ENCODE data around the gene SPRR1B. TPM values are rescaled to one million over a fixed set of nuclear protein-coding genes. Genes with fewer than 3 reads are reported as not detected.

The SPRR1B gene
- total RNA-seq, 1 experiment from 2014 or later, result not detected

GRCh38 chr1:153023109-153023508 is 7.9 kb upstream of the SPRR1B start:
- Mint-ChIP-seq H3K4me1 (peaks cover 11 to 25% of the 10 kb centered on the region in 2 experiments), H3K4me3 (no peak overlapping the region), H3K9me3 (peaks cover 2 to 5% of the 10 kb centered on the region in 2 experiments; a peak in 4 of 5 replicates), H3K36me3 (ENCODE audit: insufficient read depth in 1 of 3, low read depth in 3 of 3) (no peaks in the 10 kb centered on the region; a peak in 1 of 7 replicates), H3K27me3 (ENCODE audit: low read depth) (peaks cover 2% of the 10 kb centered on the region; the same call in 1 of the 2 replicates), H3K27ac (no peak overlapping the region)
- H3K9me3 ChIP-seq (ENCODE audit: control insufficient read depth, low read depth, low read length), result no peaks in the 10 kb centered on the region
- no peak overlapping the region for H2AFZ ChIP-seq (ENCODE audit: low read length)
- no peak overlapping the region for H2BK5ac ChIP-seq (ENCODE audit: insufficient read length, low read length)
- no peak overlapping the region for H2AK5ac ChIP-seq (ENCODE audit: insufficient read length, low read length)
- H3K79me1 ChIP-seq (ENCODE audit: insufficient read depth, low read depth, low read length, poor library complexity, severe bottlenecking), result no peaks in the 10 kb centered on the region
- H4K5ac ChIP-seq (ENCODE audit: insufficient read length, low read depth, low read length), result no peak overlapping the region
- DNase-seq, result no peak
- no peak for TF ChIP-seq CTCF (conservative IDR thresholded peaks at IDR 0.05)
- no peaks in the 10 kb centered on the region for H3K79me2 ChIP-seq (ENCODE audit: insufficient read depth, low read length)
- H3K4me1 ChIP-seq (ENCODE audit: insufficient read depth, low read length), result peaks cover 3% of the 10 kb centered on the region; the same call in 1 of the 2 replicates
- no peaks in the 10 kb centered on the region for H3K27me3 ChIP-seq (ENCODE audit: insufficient read depth, low read length)
- H3K18ac ChIP-seq (ENCODE audit: insufficient read length, low read depth, low read length), result no peak overlapping the region
- no peak overlapping the region for H3K56ac ChIP-seq (ENCODE audit: insufficient read length, low read depth, low read length)
- no peak overlapping the region for H3T11ph ChIP-seq (ENCODE audit: low read length)
- no peak overlapping the region for H4K8ac ChIP-seq (replicated peaks; ENCODE audit: insufficient read length, low read depth, low read length)
- WGBS (ENCODE audit: extremely low coverage, insufficient read length, low lambda C conversion rate), result no CpG with 5 or more reads among the region's 7 CpGs
- H3K23me2 ChIP-seq (ENCODE audit: insufficient read length, low read depth, low read length, poor library complexity, severe bottlenecking), result no peaks in the 10 kb centered on the region
- H3K4ac ChIP-seq (ENCODE audit: low read depth, low read length), result no peak overlapping the region
- no peak overlapping the region for H3K14ac ChIP-seq (ENCODE audit: insufficient read depth, low read length)
- H3K27ac ChIP-seq (ENCODE audit: insufficient read length, low read depth, low read length), result no peak overlapping the region
- H2BK120ac ChIP-seq (ENCODE audit: low read depth, low read length, poor library complexity, severe bottlenecking), result no peak overlapping the region
- no peak overlapping the region for H2BK20ac ChIP-seq (ENCODE audit: low read depth, low read length, poor library complexity, severe bottlenecking)
- H4K20me1 ChIP-seq (ENCODE audit: control insufficient read depth, insufficient read depth, insufficient read length), result no peaks in the 10 kb centered on the region
- no peak overlapping the region for H3K4me2 ChIP-seq (ENCODE audit: insufficient read depth, insufficient read length, low read length)
- no peak overlapping the region for H4K91ac ChIP-seq (ENCODE audit: insufficient read length, low read depth, low read length)
- no peak overlapping the region for H3K23ac ChIP-seq (ENCODE audit: insufficient read length, low read depth, low read length)
- H2BK15ac ChIP-seq (ENCODE audit: low read depth, low read length), result no peak overlapping the region
- no peak overlapping the region for H3K9ac ChIP-seq (ENCODE audit: extremely low read depth, insufficient read length, low read length)
- H2BK12ac ChIP-seq (ENCODE audit: insufficient read length, low read depth, low read length), result no peak overlapping the region

All from H9 (cell line).